GM19452 (cell line): ENCODE measurements around the gene TFPI2.

ENCODE experiments used
- ATAC-seq: cut with Tn5 transposase; IDR thresholded peaks from one replicate; pipeline ENCODE4 v1.9.1; 2021; ENCODE audit not compliant: unreplicated experiment

TFPI2 gene

DNA sequence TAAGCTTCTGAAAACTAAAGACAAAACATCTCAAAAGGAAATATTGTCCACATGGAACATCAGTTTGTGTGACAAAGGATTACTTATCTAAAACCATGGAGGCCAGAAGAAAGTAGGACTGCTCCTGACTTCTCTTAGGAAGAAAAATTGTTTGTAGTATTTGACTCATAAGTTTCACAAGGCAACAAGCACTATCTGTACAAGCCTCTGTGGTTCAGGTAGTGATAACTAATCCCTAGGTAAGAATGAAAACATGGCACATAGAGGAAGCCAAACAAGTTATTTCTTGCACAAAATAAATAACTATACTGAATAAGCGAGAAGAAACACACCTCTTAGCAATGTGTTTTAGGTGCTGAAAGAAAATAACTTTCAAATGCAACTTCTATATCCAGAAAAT, 30.3 kb downstream of the TFPI2 start:
- no peak for ATAC-seq

DNA sequence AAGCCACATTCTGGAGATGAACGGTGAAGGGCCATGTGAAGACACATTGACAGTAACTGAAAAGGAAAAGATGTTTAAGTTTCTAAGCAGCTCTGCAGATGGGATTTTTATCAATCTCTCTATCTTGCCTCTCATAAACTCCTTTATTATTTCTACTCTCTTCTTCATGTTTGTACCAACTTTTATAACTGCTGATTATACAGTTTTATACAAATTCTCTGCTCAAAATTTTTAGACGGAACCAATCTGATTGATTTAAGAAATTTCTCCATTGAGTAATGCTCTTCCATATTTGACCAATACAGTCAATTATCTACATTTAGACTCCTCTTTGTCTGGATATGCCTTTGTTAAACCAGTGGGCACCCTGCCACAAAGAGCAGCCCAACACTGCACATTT, 31.7 kb downstream of the TFPI2 start:
- ATAC-seq, result no peak

DNA sequence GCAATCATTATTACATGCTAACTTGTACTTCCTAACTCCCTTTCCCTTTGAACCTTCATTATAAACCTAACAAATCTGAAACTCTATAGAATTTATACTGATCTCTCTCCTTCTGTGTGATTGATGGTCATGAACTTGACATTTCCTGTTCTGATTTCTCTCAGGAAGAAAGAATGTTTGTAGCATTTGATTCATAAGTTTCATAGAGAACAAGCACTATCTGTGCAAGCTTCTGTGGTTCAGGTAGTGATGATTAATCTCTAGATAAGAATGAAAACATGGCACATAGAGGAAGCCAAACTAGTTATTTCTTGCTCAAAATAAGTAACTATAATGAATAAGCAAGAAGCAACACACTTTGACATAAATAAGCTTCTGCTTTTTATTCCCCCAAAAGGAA, 34.2 kb downstream of the TFPI2 start:
- no peak for ATAC-seq

DNA sequence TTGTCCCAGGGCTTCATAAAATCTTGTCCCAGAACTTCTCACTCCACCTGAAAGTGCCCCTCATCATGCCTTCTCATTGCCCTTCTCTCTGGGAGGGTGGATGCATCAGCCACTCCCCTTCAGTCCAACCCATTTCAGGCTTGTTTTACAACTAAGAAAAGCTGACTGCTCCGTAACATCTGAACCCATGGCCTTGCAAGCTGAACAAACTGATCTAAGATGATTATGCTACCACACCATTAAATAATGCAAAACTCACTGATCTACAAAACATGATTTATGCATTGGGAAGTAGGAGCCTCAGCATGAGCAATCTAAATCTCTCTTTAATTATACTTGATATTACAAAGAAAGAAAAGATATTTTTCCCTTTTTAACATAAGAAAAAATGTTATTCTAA, 34.8 kb downstream of the TFPI2 start:
- no peak for ATAC-seq

DNA sequence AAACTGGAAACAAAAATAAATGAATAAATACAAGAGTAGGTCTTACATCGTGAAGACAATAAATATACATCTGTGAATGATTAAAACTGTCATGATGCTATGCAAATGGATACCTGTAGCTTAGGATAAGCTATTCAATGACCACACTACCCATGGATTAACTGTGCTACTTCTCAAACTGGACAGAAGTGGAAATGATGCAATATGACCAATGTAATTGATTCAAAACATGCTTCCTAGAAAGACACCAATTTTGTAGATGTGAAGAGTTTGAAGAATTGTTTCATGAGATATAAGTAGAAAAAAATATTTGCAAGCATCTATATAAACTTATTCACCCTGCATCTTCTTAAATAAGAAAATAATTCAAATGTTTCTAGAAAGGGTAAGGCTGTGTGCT, 36.1 kb downstream of the TFPI2 start:
- ATAC-seq, result no peak

DNA sequence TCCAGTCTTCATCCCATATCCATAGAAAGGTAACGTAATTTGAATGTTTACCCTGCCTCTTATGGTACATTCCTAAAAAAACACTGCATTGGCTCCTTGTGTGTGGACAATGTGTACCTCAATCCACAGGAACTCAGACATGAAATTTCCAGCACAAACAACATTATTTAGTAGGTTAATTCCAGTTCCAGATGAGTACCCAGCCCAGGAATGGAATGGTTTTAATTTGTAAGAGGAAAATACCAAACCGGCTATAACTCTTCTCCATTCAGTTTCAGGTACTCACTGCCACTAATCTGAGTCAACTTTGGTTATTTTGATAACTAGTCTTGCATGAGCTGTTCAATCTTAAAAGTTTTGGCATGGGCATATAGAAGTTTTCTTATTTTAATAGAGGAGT, 39.0 kb downstream of the TFPI2 start:
- no peak for ATAC-seq

DNA sequence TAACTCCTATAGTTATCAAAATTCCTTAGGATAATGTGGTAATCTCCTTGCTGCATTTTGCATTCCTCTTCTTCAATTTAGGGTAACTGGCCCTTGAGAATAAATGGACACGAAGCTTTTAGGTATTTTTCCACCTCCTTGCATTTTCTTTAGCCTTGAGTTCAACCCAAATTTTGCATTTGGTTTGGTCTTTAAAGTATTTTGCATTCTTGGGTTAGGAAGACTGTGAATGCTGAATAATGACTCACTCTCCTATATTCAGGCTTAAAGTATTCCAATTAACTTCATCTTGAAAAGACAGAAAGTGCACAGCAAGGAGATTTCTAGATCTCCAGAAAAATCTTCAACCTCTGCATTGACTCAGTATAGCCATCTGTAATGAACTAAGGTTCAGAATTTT, 47.3 kb downstream of the TFPI2 start:
- ATAC-seq, result no peak

DNA sequence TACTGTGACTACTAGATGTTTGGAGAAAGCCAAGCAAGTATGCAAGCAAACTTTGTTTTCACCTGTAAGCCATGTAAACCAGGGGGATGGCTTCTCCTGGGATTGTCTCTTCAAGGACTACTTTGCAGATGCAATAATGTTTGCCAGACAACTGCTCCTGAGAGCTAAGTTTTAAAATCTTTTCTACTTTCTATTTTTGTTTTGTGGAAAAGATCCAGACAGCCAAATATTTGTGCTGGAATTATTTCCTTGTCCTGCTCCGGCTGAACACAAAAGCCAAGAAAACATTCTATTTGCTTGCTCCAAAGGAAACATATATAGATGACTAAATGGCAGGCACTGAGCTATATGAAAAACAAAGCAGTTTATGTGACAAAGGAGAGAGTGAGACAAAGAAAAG, 51.6 kb downstream of the TFPI2 start:
- no peak for ATAC-seq

DNA sequence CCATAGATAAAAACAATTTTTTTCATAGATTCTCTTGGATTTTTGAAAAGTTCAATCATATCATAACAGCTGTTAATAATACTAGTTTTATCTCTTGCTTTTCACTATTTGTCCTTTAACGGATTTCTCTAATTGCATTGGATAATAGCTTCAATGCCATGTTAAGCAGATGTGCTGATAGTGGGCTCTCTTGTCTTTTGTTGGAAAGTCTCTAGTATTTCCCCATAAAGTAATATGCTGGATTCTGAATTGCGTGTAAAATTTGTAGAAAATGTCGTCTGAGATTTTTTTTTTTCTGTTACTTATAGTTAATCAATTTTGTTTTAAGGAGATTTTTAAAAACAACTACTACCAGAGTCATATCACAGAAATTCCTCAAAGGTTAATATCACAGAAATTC, 53.3 kb downstream of the TFPI2 start:
- ATAC-seq, result no peak

DNA sequence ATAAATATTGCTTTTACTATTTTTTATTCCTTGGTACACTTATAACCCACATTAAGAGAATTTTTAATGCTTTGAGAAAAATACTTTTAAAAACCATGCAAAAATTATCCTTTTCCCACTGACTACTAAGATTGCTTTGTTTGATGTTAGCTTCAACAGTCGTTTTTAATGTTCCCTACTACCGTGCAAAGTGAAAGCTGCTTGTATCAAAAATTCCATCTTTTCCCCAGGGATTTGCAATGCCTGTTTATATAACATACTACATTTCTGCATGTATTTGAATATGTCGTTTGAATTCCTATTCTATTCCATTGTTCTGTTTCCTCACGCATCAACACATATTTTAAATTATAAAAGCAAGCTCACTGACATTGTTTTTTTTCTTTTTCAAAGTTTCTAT, 54.4 kb downstream of the TFPI2 start:
- no peak for ATAC-seq

DNA sequence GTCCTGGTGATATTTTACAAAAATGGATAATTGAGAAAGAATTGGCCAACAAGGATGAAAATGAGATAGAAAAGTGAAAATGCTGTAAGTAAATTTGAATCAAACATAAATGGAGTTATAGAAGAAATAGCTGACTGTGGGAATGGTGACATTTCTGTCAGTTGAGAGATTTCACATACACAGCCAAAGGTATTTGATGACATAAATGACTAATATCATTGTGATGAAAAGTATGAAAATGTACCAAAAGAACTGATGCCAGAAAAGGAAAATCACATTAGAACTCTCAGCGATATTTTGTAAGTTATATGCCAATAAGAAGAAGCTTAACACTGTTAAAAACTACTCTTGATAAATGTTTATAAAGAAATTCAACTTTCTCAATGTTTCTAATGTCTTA, 54.9 kb downstream of the TFPI2 start:
- ATAC-seq, result no peak
